IMR-90 (cell line): ENCODE measurements around the gene ZNF296. TPM values are rescaled to one million over a fixed set of nuclear protein-coding genes. Genes with fewer than 3 reads are reported as not detected.

Experiments used
- ATAC-seq: fragments of 200-7000 bp; cut with Tn5 transposase; 2 replicates; pipeline ENCODE4 v1.9.1; 2020; ENCODE audit warnings: low read depth, mild to moderate bottlenecking, moderate library complexity
- BruUV-seq: library from RNA; stranded (reverse); fragments of 400-500 nt; replicated peaks from 2 replicates; lab custom pipeline; 2021; lab: Mats Ljungman, UMichigan
- CTCF ChIA-PET: fragments of 300-600 bp; formaldehyde crosslinking; extraction: SDS; loops from one replicate; lab custom pipeline; 2021; ENCODE audit warnings: antibody characterized with exemption; lab: Yijun Ruan, JAX
- POLR2A ChIA-PET: fragments of 300-600 bp; sonication (Branson Sonifier 250); formaldehyde crosslinking; loops from one replicate; lab custom pipeline; 2022; ENCODE audit warnings: antibody characterized with exemption; ENCODE audit not compliant: unreplicated experiment; lab: Charles Lee
- DNase-seq: peaks from one replicate; pipeline ENCODE4 v3.0.0; 2013
- H2AFZ ChIP-seq: replicated peaks from 2 replicates; pipeline ENCODE3; 2013; ENCODE audit warnings: low read length, mild to moderate bottlenecking; ENCODE audit not compliant: poor library complexity
- H2AK5ac ChIP-seq: 2 replicates; pipeline ENCODE4 v1.6.1; 2013; ENCODE audit warnings: low read depth, low read length, inconsistent platforms
- H2AK9ac ChIP-seq: replicated peaks from 2 replicates; pipeline ENCODE3; 2013; ENCODE audit warnings: mild to moderate bottlenecking, low read depth, low read length, moderate library complexity; ENCODE audit not compliant: poor library complexity
- H2BK120ac ChIP-seq: 2 replicates; pipeline ENCODE4 v1.6.1; 2013; ENCODE audit warnings: low read depth, low read length, inconsistent platforms
- H2BK15ac ChIP-seq: 3 replicates; pipeline ENCODE4 v1.6.1; 2013; ENCODE audit warnings: low read depth, low read length, inconsistent platforms
- H2BK20ac ChIP-seq: 2 replicates; pipeline ENCODE4 v1.6.1; 2013; ENCODE audit warnings: low read depth, mild to moderate bottlenecking, inconsistent platforms, low read length, moderate library complexity
- H2BK5ac ChIP-seq: 2 replicates; pipeline ENCODE4 v1.6.1; 2013; ENCODE audit warnings: mild to moderate bottlenecking, low read depth, low read length, inconsistent platforms; ENCODE audit not compliant: poor library complexity, severe bottlenecking
- H3K14ac ChIP-seq: replicated peaks from 2 replicates; pipeline ENCODE4 v1.6.1; 2013; ENCODE audit warnings: low read depth, low read length, inconsistent platforms
- H3K18ac ChIP-seq: 2 replicates; pipeline ENCODE4 v1.6.1; 2013; ENCODE audit warnings: low read depth, low read length, control low read depth
- H3K23ac ChIP-seq: 2 replicates; pipeline ENCODE4 v1.6.1; 2013; ENCODE audit warnings: low read depth, low read length, inconsistent platforms
- H3K27ac ChIP-seq: 2 replicates; pipeline ENCODE4 v1.5.1; 2013; ENCODE audit warnings: mild to moderate bottlenecking, control low read depth, low read length; ENCODE audit not compliant: insufficient read depth
- H3K27me3 ChIP-seq: 2 replicates; pipeline ENCODE4 v1.6.1; 2013; ENCODE audit warnings: low read length; ENCODE audit not compliant: control insufficient read depth, insufficient read depth
- H3K36me3 ChIP-seq: 2 replicates; pipeline ENCODE4 v1.6.1; 2013; ENCODE audit warnings: low read length, mixed read lengths; ENCODE audit not compliant: control insufficient read depth, insufficient read depth
- H3K4ac ChIP-seq: 2 replicates; pipeline ENCODE4 v1.6.1; 2013; ENCODE audit warnings: low read depth, low read length, inconsistent platforms
- H3K4me1 ChIP-seq: 2 replicates; pipeline ENCODE4 v1.6.1; 2013; ENCODE audit warnings: low read length, mixed read lengths; ENCODE audit not compliant: control insufficient read depth, insufficient read depth
- H3K4me2 ChIP-seq: 2 replicates; pipeline ENCODE4 v1.6.1; 2013; ENCODE audit warnings: low read depth, mild to moderate bottlenecking, control low read depth, low read length, moderate library complexity
- H3K4me3 ChIP-seq: 2 replicates; pipeline ENCODE4 v1.5.1; 2013; ENCODE audit warnings: low read depth, mild to moderate bottlenecking, control low read depth, low read length, moderate library complexity; ENCODE audit not compliant: insufficient read depth
- H3K56ac ChIP-seq: 2 replicates; pipeline ENCODE4 v1.6.1; 2013; ENCODE audit warnings: low read length, inconsistent platforms; ENCODE audit not compliant: insufficient read depth; ENCODE audit errors: extremely low read depth
- H3K79me1 ChIP-seq, 2 experiments: 2 replicates each; pipeline ENCODE4 v1.6.1; 2013; ENCODE audit warnings: low read length in 2 of 2, inconsistent platforms in 1 of 2, low read depth in 1 of 2
- H3K9ac ChIP-seq: 2 replicates; pipeline ENCODE4 v1.6.1; 2013; ENCODE audit warnings: low read depth, low read length, control low read depth
- H3K9me1 ChIP-seq: 2 replicates; pipeline ENCODE4 v1.6.1; 2013; ENCODE audit warnings: low read length, inconsistent platforms; ENCODE audit not compliant: insufficient read depth
- H3K9me3 ChIP-seq: 2 replicates; pipeline ENCODE4 v1.6.1; 2013; ENCODE audit warnings: low read length; ENCODE audit not compliant: control insufficient read depth, insufficient read depth
- H4K20me1 ChIP-seq: 2 replicates; pipeline ENCODE4 v1.6.1; 2013; ENCODE audit warnings: low read length, inconsistent platforms; ENCODE audit not compliant: insufficient read depth
- H4K5ac ChIP-seq: 2 replicates; pipeline ENCODE4 v1.6.1; 2013; ENCODE audit warnings: mild to moderate bottlenecking, low read depth, low read length, control low read depth
- H4K8ac ChIP-seq, 2 experiments: 2 replicates each; pipeline ENCODE4 v1.6.1; 2013; ENCODE audit warnings: low read depth in 2 of 2, low read length in 2 of 2, control low read depth in 1 of 2, inconsistent platforms in 1 of 2
- H4K91ac ChIP-seq: 2 replicates; pipeline ENCODE4 v1.6.1; 2013; ENCODE audit warnings: low read depth, low read length, inconsistent platforms; ENCODE audit not compliant: insufficient read depth
- BHLHE40 ChIP-seq: fragments of 150-350 bp; IDR thresholded peaks from 2 replicates; pipeline ENCODE4 v1.6.1; 2016; ENCODE audit warnings: mild to moderate bottlenecking, low read depth, low read length
- CEBPB ChIP-seq: IDR thresholded peaks from 2 replicates; pipeline ENCODE4 v1.6.1; 2012; ENCODE audit warnings: low read depth, low read length, improper control_type of control experiment
- CTCF ChIP-seq: conservative IDR thresholded peaks from 2 replicates; pipeline ENCODE4 v1.5.1; 2012; ENCODE audit warnings: mild to moderate bottlenecking, low read depth, low read length, improper control_type of control experiment
- ELK1 ChIP-seq: fragments of 150-350 bp; IDR thresholded peaks from 2 replicates; pipeline ENCODE4 v1.6.1; 2016; ENCODE audit warnings: low read depth, mild to moderate bottlenecking, low read length, moderate library complexity, borderline replicate concordance
- MAZ ChIP-seq: IDR thresholded peaks from 2 replicates; pipeline ENCODE4 v1.6.1; 2012; ENCODE audit warnings: low read depth, mild to moderate bottlenecking, low read length, improper control_type of control experiment, moderate library complexity, borderline replicate concordance
- MXI1 ChIP-seq: IDR thresholded peaks from 2 replicates; pipeline ENCODE4 v1.6.1; 2012; ENCODE audit warnings: low read depth, mild to moderate bottlenecking, low read length, moderate library complexity, borderline replicate concordance
- NFE2L2 ChIP-seq: fragments of 150-350 bp; IDR thresholded peaks from 2 replicates; pipeline ENCODE4 v1.6.1; 2016; ENCODE audit warnings: low read depth, mild to moderate bottlenecking, low read length
- POLR2A ChIP-seq: IDR thresholded peaks from 2 replicates; pipeline ENCODE4 v1.6.1; 2012; ENCODE audit warnings: mild to moderate bottlenecking, low read depth, low read length
- RCOR1 ChIP-seq: IDR thresholded peaks from 2 replicates; pipeline ENCODE4 v1.6.1; 2012; ENCODE audit warnings: mild to moderate bottlenecking, low read length, improper control_type of control experiment; ENCODE audit not compliant: insufficient replicate concordance
- RFX5 ChIP-seq: IDR thresholded peaks from 2 replicates; pipeline ENCODE4 v1.8.0; 2012; ENCODE audit warnings: low read depth, mild to moderate bottlenecking, low read length, moderate library complexity
- SMC3 ChIP-seq: fragments of 150-350 bp; IDR thresholded peaks from 2 replicates; pipeline ENCODE4 v1.6.1; 2016; ENCODE audit warnings: low read depth, mild to moderate bottlenecking, antibody characterized with exemption, low read length, moderate library complexity
- USF2 ChIP-seq: fragments of 150-350 bp; IDR thresholded peaks from 2 replicates; pipeline ENCODE4 v1.6.1; 2017; ENCODE audit warnings: mild to moderate bottlenecking, antibody characterized with exemption, low read length, low read depth
- WGBS, 2 experiments: methylation state at CpG; one replicate each; pipeline versions ENCODE4 v1.1.5 to v1.1.7; 2013; ENCODE audit warnings: missing lambda C conversion rate in 2 of 2; ENCODE audit not compliant: insufficient read length in 1 of 2; ENCODE audit errors: extremely low coverage in 2 of 2; 5-methylcytosine and 5-hydroxymethylcytosine counted together
- dilution Hi-C: fragments of 300-500 bp; cut with HindIII; formaldehyde crosslinking; loops from one replicate; pipeline ENCODE4 v1.14.3; 2018; ENCODE audit warnings: low sequenced_read_pairs; ENCODE audit not compliant: unreplicated experiment
- in situ Hi-C: fragments of 300-500 bp; cut with MboI; formaldehyde crosslinking; loops from 3 replicates; pipeline ENCODE4 v1.14.3; 2019; ENCODE audit warnings: low sequenced_read_pairs, inconsistent platforms, mixed read lengths
- intact Hi-C: fragments of 100-400 bp; cut with micrococcal nuclease; formaldehyde crosslinking; loops from 2 replicates; pipeline ENCODE4 v1.10.0; 2022
- polyA plus RNA-seq, 3 experiments: library from polyadenylated mRNA; depleted of rRNA; stranded (reverse); fragments of >200 nt; gene quantifications; 2 replicates each; pipeline ENCODE4 v1.2.3, GENCODE V29; 2012; ENCODE audit warnings: low replicate concordance in 1 of 3
- total RNA-seq: library from RNA; depleted of rRNA; stranded (reverse); fragments of >200 nt; gene quantifications from 2 replicates; pipeline ENCODE4 v1.2.3, GENCODE V29; 2012

Gene ZNF296
- total and polyA plus RNA-seq, 2 of the 4 experiments (the other 2 are of a cell fraction) = 0.10 TPM; not detected in 1

- ATAC-seq = no peak
- no peak overlapping the region for H2BK15ac ChIP-seq
- H3K9me3 ChIP-seq = no peaks in the 10 kb centered on the region
- no peak for TF ChIP-seq ELK1
- TF ChIP-seq POLR2A = no peak
- no peak for TF ChIP-seq CTCF
- no peak for TF ChIP-seq MAZ
- TF ChIP-seq BHLHE40 = no peak
- no peak for TF ChIP-seq RFX5
- no peak for TF ChIP-seq RCOR1
- no peak for TF ChIP-seq NFE2L2
- TF ChIP-seq MXI1 = no peak
- no peak for TF ChIP-seq SMC3
- no peak for TF ChIP-seq USF2
- TF ChIP-seq CEBPB = no peak
- H3K4me1 ChIP-seq = no peaks in the 10 kb centered on the region
- no peak overlapping the region for H3K56ac ChIP-seq
- no peak overlapping the region for H4K91ac ChIP-seq
- H3K9me1 ChIP-seq = no peaks in the 10 kb centered on the region
- in situ Hi-C loops (no loop called here), intact Hi-C loops (no loop called here), dilution Hi-C loops (no loop called here)
- no peak overlapping the region for H3K23ac ChIP-seq
- no peak overlapping the region for H3K18ac ChIP-seq
- no peak for DNase-seq
- H2AK5ac ChIP-seq = no peak overlapping the region
- WGBS, 2 experiments = no CpG with 5 or more reads among the region's 4 CpGs
- H3K79me1 ChIP-seq = 0 out of 4 replicates have a peak, but pooled peaks cover 0 to 3% of the 10 kb centered on the region in 2 experiments
- H3K27me3 ChIP-seq = no peaks in the 10 kb centered on the region
- no peak overlapping the region for H3K27ac ChIP-seq
- H3K14ac ChIP-seq = no peak overlapping the region
- peaks cover 18% of the 10 kb centered on the region for H3K36me3 ChIP-seq
- H2BK5ac ChIP-seq = no peak overlapping the region
- no peak overlapping the region for H2BK120ac ChIP-seq
- H4K5ac ChIP-seq = no peak overlapping the region
- no peak overlapping the region for H3K9ac ChIP-seq
- H4K8ac ChIP-seq = no peak overlapping the region
- H3K4me2 ChIP-seq = no peak overlapping the region
- no peaks in the 10 kb centered on the region for H4K20me1 ChIP-seq
- H3K4me3 ChIP-seq = no peak overlapping the region
- ChIA-PET POLR2A (no interaction called here), CTCF (interaction anchor here (0.6 kb wide), 1 partner anchor 13 kb away, joined by 3 read pairs; no protein-coding TSS in a partner anchor)
- no TSS peak for BruUV-seq
- H3K4ac ChIP-seq = no peak overlapping the region
- no peak overlapping the region for H2AFZ ChIP-seq
- no peak overlapping the region for H2BK20ac ChIP-seq
- no peak overlapping the region for H2AK9ac ChIP-seq
Observed at GRCh38 chr19:45023048-45023447, 53.2 kb downstream of the ZNF296 start.
